ENCODE data around the gene C1QTNF6. TPM values are rescaled to one million over a fixed set of nuclear protein-coding genes. Genes with fewer than 3 reads are reported as not detected.

C1QTNF6 gene
- total RNA-seq, 1 donor: 11.9 TPM

- Histone ChIP-seq H3K9me3 (ENCODE audit: low read depth, low read length) (no peaks in the 10 kb centered on the region), H3K36me3 (ENCODE audit: insufficient read depth, low read length) (no peaks in the 10 kb centered on the region), H4K20me1 (ENCODE audit: insufficient read depth, low read length) (no peaks in the 10 kb centered on the region), H3K27me3 (ENCODE audit: insufficient read depth, low read length) (no peaks in the 10 kb centered on the region), H3K4me3 (ENCODE audit: insufficient read depth, low read length) (no peak overlapping the region), H3K4me2 (ENCODE audit: insufficient read depth, low read length) (no peak overlapping the region), H3K79me2 (ENCODE audit: insufficient read depth, low read length) (no peaks in the 10 kb centered on the region), H3K27ac (ENCODE audit: low read depth, low read length) (no peak overlapping the region), H3K4me1 (ENCODE audit: insufficient read depth, low read length) (no peaks in the 10 kb centered on the region), H2AFZ (ENCODE audit: low read length) (no peak overlapping the region)
- TF ChIP-seq CTCF (IDR thresholded peaks at IDR 0.05; ENCODE audit: extremely low read depth, low read depth, low read length): no peak
- DNase-seq (ENCODE audit: insufficient read length, low spot score, missing footprints): peak; percentile 65
Measured at GRCh38 chr22:37133304-37134018, 54.6 kb downstream of the C1QTNF6 start.

GRCh38 chr22:37132773-37133172, 55.3 kb downstream of the C1QTNF6 start:
- H3K79me2 ChIP-seq (ENCODE audit: insufficient read depth, low read length): no peaks in the 10 kb centered on the region
- H3K27me3 ChIP-seq (ENCODE audit: insufficient read depth, low read length): no peaks in the 10 kb centered on the region
- TF ChIP-seq CTCF (IDR thresholded peaks at IDR 0.05; ENCODE audit: extremely low read depth, low read depth, low read length): no peak
- H3K4me2 ChIP-seq (ENCODE audit: insufficient read depth, low read length): no peak overlapping the region
- DNase-seq (ENCODE audit: insufficient read length, low spot score, missing footprints): peak; percentile 56
- H3K4me3 ChIP-seq (ENCODE audit: insufficient read depth, low read length): no peak overlapping the region
- no peaks in the 10 kb centered on the region for H4K20me1 ChIP-seq (ENCODE audit: insufficient read depth, low read length)
- no peaks in the 10 kb centered on the region for H3K36me3 ChIP-seq (ENCODE audit: insufficient read depth, low read length)
- no peaks in the 10 kb centered on the region for H3K9me3 ChIP-seq (ENCODE audit: low read depth, low read length)
- no peak overlapping the region for H3K27ac ChIP-seq (ENCODE audit: low read depth, low read length)
- H2AFZ ChIP-seq (ENCODE audit: low read length): no peak overlapping the region
- H3K4me1 ChIP-seq (ENCODE audit: insufficient read depth, low read length): no peaks in the 10 kb centered on the region

Small RNA genes within 50 kb of the gene (small RNA-seq; reads per million reads assigned to genes)
- gene Z82188.1: not detected

Other genes starting within 250 kb of the C1QTNF6 start
- 53.6 and 63.3 TPM in 2 replicates for gene TST, start 168.8 kb downstream of the C1QTNF6 start, total RNA-seq
- 82.5 and 91.6 TPM in 2 replicates for gene MPST, start 168.5 kb downstream of the C1QTNF6 start, total RNA-seq
- gene KCTD17, start 136.5 kb downstream of the C1QTNF6 start, total RNA-seq: 22.7 and 25.0 TPM in 2 replicates
- not detected in 2 replicates for gene TMPRSS6, start 78.5 kb downstream of the C1QTNF6 start, total RNA-seq
- 0.59 TPM in 1 of 2 replicates, not detected in the other for gene IL2RB, start 38.3 kb downstream of the C1QTNF6 start, total RNA-seq
- not detected in 2 replicates for gene SSTR3, start 24.2 kb upstream of the C1QTNF6 start, total RNA-seq
- 13.6 and 14.5 TPM in 2 replicates for gene RAC2, start 56.0 kb upstream of the C1QTNF6 start, total RNA-seq
- gene CYTH4, start 94.3 kb upstream of the C1QTNF6 start, total RNA-seq: 0.59 and 0.72 TPM in 2 replicates
- gene ELFN2, start 239.2 kb upstream of the C1QTNF6 start, total RNA-seq: under 0.01 and 0.29 TPM in 2 replicates